Measurements from ENCODE around the gene NTRK1.

Gene NTRK1

DNA sequence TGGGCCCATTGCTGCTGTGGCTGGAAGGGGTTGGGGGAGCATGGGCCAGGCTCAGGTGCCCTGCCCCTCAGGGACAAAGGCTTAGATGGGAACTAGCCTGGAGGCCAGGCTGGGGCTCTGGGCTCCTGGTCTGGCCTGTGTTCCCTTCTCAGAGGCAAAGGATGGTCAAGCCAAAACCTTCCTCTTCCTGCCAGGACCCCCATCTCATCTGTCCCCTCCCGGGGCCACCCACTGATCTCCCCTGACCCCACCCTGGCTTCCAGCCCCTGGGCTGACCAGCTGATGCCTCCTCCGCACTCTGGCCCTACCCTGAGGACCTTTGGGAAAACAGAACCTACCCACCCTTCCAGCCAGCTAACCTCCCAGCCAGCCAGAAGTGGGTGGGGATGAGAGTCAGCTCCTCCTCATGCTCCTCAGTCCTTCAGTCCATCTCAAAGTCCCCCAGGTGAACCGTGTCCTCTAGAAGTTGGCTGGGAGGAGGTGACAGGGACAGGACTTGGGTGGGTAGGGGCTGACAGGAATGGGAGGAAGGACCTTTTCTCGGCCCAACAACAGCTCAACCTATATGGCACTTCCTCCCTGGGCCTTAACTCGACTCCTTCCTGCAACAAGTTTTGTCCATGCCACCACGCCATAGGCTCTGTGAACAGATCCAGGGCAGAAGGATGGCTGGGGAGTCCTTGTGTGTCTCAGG lies 40.4 kb downstream of the NTRK1 start:
- no peak for DNase-seq

DNA sequence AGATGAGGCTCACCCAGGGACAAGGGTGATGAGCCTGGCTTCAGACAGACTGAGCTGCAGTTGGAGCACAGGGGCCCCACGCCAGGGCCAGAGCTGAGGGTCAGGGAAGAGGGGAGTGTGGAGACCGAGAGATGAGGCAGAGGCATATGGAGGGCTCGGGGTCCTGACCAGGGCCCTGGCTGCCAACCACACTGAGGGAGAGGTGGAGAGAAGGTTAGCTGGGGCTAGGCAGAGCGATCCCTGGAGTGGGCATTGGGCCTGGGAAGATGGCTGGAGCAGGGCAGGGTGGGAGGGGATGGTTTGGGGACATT lies 40.9 kb downstream of the NTRK1 start:
- DNase-seq = no peak

DNA sequence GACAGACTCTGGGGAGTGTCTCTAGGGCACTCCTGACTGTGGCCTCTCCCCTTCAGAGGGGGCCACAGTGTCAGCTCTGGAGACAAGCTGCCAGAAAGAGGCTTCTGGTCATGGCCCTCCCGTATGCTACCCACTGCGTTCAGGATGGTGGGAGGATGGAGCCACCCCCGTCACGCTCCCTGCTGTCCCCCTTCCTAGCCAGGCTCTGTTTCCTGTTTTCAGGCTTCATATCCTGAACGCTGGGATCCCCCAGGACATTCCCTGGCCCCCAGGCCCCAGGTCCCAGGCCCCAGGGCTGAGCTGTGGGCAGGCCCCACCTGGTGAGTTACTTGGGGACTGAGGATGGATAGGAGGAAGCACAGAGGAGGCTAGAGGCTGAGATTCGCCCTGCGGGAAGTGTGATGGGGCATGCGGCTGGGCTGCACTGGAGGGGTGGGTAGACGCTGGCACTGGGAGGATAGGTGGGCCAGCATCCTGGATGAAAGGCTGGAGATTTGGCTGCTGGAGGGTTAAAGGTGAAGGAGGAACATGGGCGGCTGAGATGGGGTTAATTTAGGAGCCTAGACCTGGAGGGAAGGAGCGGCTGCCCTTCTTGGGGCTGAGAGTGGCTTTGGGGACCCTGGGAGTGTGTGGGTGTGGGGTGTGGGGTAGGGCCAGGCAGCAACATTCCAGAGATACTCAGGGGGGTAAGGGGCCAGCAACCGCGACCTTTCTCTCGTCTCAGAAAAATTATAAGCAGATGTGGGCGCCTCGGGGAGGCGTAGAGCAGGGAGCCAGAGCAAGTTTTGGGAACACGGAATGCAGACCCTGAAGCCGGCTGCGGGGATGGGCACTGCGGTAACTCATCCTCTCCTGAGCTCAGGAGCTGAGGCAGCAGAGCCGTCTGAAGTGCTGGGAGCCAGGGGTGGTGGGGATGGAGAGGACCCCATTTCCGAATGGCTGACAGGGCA lies 41.6 kb downstream of the NTRK1 start:
- DNase-seq = no peak

DNA sequence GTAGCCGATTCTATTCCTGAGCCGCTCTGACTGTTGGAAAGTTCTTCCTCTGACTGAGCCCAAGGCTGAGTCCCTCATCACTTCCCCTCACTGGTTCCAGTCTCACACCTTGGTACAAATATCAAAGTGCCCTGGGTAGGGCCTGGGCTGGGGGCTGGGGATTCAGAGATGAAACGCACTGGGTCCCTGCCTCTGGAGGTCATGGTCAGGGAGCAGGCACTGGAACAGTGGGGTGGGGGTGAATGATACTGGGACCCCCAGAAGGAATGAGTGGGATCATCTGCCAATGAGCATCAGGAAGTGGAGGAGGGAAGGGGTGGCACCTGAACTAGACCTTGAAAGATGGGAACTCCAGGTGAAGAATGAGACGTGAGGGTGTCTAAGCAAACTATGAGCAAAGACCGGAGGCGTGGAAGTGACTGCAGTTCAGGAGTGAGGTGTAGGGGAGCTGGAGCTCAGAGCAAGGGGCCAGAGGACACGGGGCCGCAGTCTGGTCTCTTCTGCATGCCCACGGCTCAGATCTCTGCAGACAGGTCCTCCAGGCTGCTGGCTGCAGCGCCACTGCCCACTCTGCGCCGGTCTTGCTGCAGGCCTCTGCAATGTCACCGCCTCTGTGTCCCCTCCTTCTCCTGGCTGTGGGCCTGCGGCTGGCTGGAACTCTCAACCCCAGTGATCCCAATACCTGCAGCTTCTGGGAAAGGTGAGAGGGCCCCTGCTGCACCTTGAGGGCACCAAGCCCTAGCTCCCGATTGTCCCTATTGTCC lies 42.8 kb downstream of the NTRK1 start:
- DNase-seq = no peak

DNA sequence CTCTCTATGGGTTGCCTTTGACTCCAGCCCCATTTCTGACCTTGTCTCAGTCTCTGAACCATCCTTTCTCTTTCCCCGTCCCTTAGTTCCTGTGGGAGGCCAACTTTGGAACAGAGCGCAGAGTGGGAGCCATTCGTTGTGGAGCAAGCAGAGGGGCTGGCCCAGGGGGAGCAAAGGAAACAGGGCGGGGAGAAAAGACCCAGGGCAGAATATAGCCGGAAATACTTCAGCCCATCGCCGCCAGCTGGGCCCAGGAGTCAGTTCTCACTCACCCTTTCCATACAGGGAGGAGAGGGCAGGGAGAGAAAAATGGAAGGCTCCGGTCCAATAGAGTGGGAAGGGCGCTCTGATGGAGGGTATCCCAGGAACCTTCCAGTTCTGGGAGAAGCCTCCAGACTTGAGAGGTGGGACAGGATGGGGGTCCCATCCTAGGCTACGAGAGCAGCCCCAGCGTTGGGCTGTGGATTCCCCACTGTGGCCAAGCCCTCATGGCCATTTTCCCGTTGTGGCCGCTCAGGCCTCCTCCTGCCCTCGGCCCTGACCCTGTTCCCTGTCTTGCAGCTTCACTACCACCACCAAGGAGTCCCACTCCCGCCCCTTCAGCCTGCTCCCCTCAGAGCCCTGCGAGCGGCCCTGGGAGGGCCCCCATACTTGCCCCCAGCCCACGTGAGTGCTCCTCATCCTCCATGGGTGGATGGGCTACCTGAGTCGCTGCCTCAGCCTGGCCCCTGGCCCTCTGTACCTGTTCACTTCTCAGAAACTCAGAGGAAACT lies 43.7 kb downstream of the NTRK1 start:
- no peak for DNase-seq

DNA sequence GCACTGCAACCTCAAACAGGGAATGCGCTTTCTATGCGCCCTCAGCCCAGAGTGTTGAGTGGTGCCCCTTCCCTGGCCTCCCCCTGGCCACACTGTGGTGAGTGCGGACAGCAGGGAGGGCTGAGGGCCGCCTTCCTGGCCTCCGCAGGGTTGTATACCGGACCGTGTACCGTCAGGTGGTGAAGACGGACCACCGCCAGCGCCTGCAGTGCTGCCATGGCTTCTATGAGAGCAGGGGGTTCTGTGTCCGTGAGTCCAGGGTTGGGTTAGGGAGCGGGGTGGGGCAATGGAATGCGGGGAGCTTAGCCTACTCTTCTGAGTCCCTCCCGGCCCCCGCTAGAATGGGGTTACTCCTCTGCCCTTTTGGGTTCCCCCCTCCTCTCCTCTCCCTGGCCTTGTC lies 44.5 kb downstream of the NTRK1 start:
- DNase-seq = no peak

DNA sequence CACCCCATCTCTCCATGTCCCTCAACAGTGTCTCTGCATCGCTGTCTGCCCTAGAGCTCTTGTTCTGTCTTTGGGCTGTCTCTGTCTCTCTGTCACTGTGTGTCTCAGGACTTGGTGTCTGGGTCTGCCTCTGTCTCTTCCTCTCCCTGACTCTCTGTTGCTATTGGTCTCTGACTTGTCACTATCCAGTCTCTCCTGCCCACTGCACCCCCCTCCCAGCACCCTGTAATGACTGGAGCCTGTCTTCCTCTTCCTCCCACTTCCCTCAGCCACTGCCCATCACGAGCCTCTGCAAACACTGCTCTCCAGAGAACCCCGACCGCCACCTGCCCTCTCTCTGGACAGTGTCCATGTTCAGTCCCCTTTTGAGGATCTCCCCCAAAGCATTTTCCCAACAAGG lies 45.0 kb downstream of the NTRK1 start:
- no peak for DNase-seq

DNA sequence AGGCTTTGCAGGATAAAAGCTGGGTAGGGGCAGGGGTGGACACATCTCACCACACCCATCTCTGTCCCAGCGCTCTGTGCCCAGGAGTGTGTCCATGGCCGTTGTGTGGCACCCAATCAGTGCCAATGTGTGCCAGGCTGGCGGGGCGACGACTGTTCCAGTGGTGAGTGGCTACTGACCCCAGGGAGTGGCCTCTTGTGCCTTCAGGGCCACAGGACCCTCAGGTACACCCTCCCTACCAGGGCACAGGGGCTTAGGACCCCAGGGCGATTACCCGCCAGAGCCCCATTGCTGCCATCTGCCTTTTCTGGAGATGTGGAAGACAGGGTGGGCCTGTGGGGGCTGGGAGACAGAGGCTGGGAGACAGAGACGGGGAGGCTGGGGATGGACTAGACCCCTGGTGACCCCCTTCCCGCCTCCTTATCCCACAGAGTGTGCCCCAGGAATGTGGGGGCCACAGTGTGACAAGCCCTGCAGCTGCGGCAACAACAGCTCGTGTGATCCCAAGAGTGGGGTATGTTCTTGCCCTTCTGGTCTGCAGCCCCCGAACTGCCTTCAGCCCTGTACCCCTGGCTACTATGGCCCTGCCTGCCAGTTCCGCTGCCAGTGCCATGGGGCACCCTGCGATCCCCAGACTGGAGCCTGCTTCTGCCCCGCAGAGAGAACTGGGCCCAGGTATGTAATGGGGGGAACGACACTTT lies 45.7 kb downstream of the NTRK1 start:
- no peak for DNase-seq

DNA sequence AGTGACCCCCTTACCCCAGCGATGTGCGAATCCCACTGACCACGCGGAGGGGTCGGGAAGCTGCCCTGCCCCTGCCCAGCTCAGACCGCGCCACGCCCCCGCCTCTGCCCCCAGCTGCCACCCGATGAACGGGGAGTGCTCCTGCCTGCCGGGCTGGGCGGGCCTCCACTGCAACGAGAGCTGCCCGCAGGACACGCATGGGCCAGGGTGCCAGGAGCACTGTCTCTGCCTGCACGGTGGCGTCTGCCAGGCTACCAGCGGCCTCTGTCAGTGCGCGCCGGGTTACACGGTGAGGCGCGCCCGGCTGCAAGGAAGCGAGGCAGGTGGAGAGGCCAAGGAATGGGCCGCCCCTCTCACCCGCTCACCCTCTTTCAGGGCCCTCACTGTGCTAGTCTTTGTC lies 47.9 kb downstream of the NTRK1 start:
- DNase-seq = no peak

DNA sequence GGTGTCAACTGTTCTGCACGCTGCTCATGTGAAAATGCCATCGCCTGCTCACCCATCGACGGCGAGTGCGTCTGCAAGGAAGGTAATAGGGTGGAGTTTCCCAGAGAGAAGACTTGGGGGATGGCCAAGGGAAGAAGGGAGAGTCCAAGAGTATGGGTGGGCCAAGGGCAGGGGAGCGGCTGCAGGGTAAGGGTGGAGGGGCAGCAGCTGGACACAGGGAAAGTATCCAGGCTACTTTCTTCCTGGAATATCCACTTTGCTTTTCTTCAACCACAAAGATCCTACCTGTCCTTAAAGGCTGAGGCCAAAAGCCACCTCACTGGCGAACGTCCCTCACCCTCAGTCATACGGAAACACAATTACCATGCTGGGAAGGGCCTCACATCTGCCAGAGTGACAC lies 48.3 kb downstream of the NTRK1 start:
- no peak for DNase-seq

DNA sequence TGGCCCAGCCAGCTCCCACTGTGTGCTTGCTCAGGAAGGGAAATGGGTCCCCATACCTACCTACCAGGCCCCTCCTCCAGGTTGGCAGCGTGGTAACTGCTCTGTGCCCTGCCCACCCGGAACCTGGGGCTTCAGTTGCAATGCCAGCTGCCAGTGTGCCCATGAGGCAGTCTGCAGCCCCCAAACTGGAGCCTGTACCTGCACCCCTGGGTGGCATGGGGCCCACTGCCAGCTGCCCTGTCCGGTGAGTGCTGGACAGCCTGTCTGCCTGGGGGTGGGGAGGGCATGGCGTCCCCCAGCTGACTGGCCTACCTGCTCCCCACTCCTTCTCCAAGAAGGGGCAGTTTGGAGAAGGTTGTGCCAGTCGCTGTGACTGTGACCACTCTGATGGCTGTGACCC lies 49.0 kb downstream of the NTRK1 start:
- DNase-seq = no peak

DNA sequence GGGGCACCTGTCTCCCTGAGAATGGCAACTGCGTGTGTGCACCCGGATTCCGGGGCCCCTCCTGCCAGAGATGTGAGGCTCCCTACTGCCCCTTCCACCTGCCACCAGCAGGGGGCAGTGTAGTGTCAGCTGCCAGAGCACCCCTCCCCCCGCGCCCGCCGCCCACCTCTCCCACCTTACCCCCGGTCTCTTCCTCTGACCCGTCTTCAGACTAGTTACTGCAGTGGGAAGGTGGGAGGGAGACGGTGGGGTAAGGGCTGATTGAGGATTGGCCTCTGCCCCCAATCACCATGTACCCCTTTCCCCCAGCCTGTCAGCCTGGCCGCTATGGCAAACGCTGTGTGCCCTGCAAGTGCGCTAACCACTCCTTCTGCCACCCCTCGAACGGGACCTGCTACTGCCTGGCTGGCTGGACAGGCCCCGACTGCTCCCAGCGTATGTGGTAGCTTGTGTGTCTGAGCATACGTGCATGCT lies 49.7 kb downstream of the NTRK1 start:
- peak; percentile 55 for DNase-seq

DNA sequence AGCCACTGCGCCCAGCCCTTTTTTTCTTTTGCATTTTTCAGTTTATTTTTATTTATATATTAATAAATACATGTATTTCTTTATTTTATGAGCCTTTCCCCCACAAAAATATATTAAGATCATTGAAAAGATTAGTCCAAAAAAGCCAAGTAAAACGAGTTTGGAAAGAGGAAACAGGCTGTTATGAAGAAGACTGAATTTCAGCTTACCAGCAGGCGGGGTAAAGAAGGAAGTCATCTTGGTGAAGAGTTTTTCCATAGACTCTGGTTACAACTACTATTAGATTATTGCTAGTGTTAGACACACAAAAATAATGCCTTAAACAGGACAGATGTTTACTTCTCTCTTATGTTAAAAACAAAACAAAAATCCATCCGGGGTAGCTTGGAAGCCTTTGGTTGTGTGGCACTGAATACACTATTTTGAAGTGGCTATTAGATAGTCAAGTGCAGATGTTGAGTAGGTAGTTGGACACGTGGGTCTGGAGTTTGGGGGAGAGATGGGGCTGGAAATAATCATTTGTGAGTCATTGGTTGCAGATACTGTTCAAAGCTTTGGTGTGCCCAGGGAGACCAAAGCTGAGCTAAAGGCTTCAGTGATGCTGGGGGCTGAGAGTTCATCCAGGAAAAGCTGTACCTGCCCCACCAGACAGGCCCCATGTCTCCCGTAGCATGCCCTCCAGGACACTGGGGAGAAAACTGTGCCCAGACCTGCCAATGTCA lies 51.1 kb downstream of the NTRK1 start:
- DNase-seq = no peak

DNA sequence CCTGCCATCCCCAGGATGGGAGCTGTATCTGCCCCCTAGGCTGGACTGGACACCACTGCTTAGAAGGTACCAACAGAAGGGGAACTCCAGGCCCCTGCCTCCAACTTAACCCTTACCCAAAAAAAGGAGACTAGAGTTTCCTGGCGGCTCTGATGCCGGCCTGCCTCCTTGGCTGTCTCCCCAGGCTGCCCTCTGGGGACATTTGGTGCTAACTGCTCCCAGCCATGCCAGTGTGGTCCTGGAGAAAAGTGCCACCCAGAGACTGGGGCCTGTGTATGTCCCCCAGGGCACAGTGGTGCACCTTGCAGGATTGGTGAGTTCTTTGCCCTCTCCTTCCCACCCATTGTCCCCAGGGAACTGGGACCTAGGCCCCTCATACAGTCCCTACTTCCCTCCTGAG lies 51.6 kb downstream of the NTRK1 start:
- no peak for DNase-seq

DNA sequence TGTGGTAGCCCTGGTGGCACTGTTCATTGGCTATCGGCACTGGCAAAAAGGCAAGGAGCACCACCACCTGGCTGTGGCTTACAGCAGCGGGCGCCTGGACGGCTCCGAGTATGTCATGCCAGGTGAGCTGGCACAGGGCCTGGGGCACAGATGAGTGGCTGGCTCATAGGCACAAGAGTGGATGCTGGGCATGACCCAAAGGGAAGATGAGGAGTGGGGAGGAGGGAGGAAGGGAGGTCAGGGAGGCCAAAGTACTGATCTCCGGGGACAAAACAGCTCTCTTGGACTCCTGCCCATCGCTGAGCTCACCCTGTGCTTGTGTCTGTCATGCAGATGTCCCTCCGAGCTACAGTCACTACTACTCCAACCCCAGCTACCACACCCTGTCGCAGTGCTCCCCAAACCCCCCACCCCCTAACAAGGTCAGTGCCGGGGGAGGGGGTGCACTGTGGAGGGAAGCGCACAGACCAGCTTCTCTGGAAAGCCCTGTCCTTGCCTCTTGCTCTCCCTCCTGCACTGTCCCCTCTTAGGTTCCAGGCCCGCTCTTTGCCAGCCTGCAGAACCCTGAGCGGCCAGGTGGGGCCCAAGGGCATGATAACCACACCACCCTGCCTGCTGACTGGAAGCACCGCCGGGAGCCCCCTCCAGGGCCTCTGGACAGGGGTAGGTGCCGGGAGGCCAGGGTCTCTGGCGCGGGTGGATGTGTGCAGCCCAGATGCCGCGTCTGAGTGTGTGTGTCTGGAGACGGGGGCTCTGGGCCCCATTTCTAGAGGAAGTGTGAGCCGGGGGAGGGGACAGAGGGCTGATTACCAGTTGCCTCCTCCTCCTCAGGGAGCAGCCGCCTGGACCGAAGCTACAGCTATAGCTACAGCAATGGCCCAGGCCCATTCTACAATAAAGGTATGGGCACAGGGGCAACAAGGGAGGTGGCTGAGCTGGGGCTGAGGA lies 52.5 kb downstream of the NTRK1 start:
- no peak for DNase-seq

DNA sequence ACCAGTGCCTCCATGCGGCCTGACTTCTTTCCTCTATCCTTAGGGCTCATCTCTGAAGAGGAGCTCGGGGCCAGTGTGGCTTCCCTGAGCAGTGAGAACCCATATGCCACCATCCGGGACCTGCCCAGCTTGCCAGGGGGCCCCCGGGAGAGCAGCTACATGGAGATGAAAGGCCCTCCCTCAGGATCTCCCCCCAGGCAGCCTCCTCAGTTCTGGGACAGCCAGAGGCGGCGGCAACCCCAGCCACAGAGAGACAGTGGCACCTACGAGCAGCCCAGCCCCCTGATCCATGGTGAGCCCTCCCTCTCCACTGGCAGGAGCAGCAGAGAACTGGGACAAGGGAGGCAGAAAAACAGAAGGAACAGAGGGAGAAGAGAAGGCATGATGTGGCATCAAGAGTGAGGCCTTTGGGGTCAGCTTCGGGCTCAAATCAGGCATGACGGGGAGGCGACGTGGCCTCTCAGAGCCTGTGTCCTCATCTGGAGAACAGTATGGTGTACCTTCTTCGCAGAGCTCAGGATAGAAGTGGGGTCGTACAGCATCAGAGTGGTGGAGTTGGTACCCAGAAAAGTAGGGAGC lies 53.2 kb downstream of the NTRK1 start:
- DNase-seq = no peak

DNA sequence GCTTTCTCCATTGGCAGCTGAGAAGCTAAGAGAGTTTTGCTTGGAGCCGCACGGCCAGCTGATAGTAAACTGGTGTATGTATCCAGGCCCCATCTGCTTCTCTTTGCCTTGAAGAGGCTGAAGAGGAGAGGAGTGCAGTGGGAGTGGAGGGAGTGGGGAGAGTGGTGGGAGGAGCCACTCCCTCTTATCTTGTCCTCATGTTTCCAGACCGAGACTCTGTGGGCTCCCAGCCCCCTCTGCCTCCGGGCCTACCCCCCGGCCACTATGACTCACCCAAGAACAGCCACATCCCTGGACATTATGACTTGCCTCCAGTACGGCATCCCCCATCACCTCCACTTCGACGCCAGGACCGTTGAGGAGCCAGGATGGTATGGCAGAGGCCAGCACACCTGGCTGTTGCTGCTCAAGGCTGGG lies 53.8 kb downstream of the NTRK1 start:
- no peak for DNase-seq

DNA sequence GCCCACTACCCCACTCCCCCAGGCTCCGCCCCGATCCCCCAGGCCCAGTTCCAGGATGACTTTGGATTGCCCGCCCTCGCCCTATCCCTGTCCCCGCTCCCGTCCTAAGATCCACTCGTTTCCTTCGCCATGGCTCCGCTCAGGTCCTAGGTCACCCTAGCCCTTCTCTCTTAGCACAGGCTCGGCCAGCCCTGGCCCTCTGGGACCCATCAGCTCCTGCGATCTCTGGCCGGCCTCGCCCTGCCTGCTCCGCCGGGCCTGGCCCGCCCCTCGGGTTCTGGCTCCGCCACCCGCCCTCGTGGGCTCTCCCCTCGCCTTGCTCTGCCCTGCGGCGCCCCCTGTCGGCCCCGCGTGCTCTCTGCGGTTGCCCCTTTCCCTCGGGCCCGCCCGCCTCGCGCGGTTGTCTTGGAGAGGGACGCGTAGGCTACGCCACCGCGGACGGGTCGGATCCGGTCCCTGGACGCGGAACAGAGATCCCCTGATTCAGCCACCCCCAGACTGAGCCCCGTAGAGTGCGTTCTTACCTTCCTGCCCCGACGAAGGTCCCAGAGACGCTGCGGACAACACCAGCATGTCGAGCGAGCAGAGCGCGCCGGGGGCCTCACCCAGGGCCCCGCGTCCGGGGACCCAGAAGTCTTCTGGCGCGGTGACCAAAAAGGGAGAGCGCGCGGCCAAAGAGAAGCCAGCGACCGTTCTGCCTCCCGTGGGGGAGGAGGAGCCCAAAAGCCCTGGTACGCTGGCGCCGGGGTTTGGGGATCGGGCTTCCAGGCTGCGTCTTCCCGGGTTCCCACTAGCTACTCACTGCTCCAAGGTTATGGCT lies 59.8 kb downstream of the NTRK1 start, which contains the start of gene LRRC71:
Gene LRRC71 (plus strand): TSS at position 400 of the 820 bp plus-strand sequence. CDS start 172 bp downstream, at position 572.
- DNase-seq = peak; percentile 53

DNA sequence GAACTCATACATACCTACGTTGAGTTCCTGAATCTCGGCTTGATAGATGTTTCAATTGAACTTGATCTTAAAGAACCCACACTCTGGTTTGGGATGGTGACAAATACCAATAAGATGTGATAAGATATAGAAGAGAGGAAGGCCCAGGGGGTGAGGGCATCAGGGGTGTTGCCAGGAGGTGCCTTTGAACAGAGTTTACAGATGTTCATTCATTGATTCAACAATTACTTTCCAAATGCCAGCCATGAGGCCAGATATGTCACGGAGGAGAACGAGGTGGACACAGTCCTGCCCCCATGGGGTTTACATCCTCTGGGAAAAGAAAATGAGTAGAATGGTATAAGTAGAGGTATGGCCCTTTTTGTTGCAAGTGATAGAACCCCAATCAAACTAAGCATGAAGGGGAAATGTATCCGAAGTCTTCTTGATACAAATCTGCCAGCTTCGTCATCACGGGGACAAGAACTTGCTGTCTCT lies 60.4 kb downstream of the NTRK1 start:
- DNase-seq = no peak

All from CD4-positive, alpha-beta T cell treated with Interleukin-10 for 1 hour (primary cell).